DOHH2 (cell line): ENCODE measurements around the gene KIF5C.

Experiments
- CTCF ChIP-seq: fragments of 200-600 bp; sonication (generic); IDR thresholded peaks from one replicate; pipeline ENCODE4 v1.5.1; 2014; ENCODE audit warnings: antibody characterized with exemption, mild to moderate bottlenecking, low read depth, low read length; ENCODE audit not compliant: poor library complexity, severe bottlenecking
- EZH2phosphoT487 ChIP-seq: fragments of 200-600 bp; sonication (generic); IDR thresholded peaks from 2 replicates; pipeline ENCODE4 v1.6.1; 2017; ENCODE audit warnings: borderline replicate concordance, mild to moderate bottlenecking, antibody characterized with exemption, low read length, moderate library complexity, mixed read lengths

- TF ChIP-seq CTCF (no peak), EZH2phosphoT487 (no peak)
Measured at GRCh38 chr2:148939271-148939670, 64.2 kb downstream of the KIF5C start.
